Activated CD4-positive, alpha-beta T cell treated with anti-CD3 and anti-CD28 coated beads for 36 hours (primary cell): ENCODE data around the gene PLEKHG1. TPM values are rescaled to one million over a fixed set of nuclear protein-coding genes. Genes with fewer than 3 reads are reported as not detected.
A peak's percentile ranks its signal among the peaks of the same experiment; 100 is the strongest.

Experiments
- ATAC-seq: fragments of 200-7000 bp; cut with Tn5 transposase; one replicate; pipeline ENCODE4 v1.10.0; 2021; ENCODE audit warnings: mild to moderate bottlenecking, moderate library complexity
- CTCF ChIA-PET: fragments of 350-600 bp; sonication (Branson Sonifier 250); formaldehyde crosslinking; loops from one replicate; lab custom pipeline; 2021; ENCODE audit warnings: antibody characterized with exemption; lab: Charles Lee
- POLR2A ChIA-PET: fragments of 350-600 bp; sonication (Branson Sonifier 250); formaldehyde crosslinking; loops from one replicate; lab custom pipeline; 2021; ENCODE audit warnings: antibody characterized with exemption, inconsistent platforms; lab: Charles Lee
- DNase-seq: peaks from one replicate; pipeline ENCODE4 v3.0.0-alpha.2; 2020
- H3K27ac Mint-ChIP-seq: one replicate; pipeline ENCODE4 v1.8.0; 2021; ENCODE audit warnings: mixed read lengths
- H3K27me3 Mint-ChIP-seq: one replicate; pipeline ENCODE4 v1.8.0; 2021; ENCODE audit warnings: mixed read lengths
- H3K36me3 Mint-ChIP-seq: one replicate; pipeline ENCODE4 v1.8.0; 2021; ENCODE audit warnings: low read depth, mixed read lengths
- H3K4me1 Mint-ChIP-seq: one replicate; pipeline ENCODE4 v1.8.0; 2021; ENCODE audit warnings: mixed read lengths
- H3K4me3 Mint-ChIP-seq: one replicate; pipeline ENCODE4 v1.8.0; 2021; ENCODE audit warnings: mild to moderate bottlenecking, moderate library complexity, mixed read lengths
- H3K9me3 Mint-ChIP-seq: one replicate; pipeline ENCODE4 v1.8.0; 2021; ENCODE audit warnings: low read depth, mixed read lengths
- intact Hi-C, 2 experiments: fragments of 100-400 bp; cut with DNase I in 1 of 2; cut with micrococcal nuclease in 1 of 2; formaldehyde crosslinking; loops; one replicate each; pipeline versions ENCODE4 v1.14.2 to v1.15.1; 2022 to 2024; cut with DNase I, micrococcal nuclease
- total RNA-seq, 2 experiments: library from RNA; stranded (reverse); gene quantifications; one replicate each; pipeline ENCODE4 v1.2.3, GENCODE V29; 2021

Gene PLEKHG1
- total RNA-seq, 2 experiments from 2014 or later: 8.2 to 11.6 TPM

- ChIA-PET CTCF (interaction anchor here (1.1 to 1.4 kb wide), 3 partner anchors 11 to 186 kb away, joined by 3 to 7 read pairs (median 3); no protein-coding TSS in a partner anchor), POLR2A (no interaction called here)
- H3K36me3 Mint-ChIP-seq: no peaks in the 10 kb centered on the region
- no peak overlapping the region for H3K4me3 Mint-ChIP-seq
- no peak overlapping the region for H3K27ac Mint-ChIP-seq
- peaks cover 17% of the 10 kb centered on the region for H3K4me1 Mint-ChIP-seq
- H3K9me3 Mint-ChIP-seq: no peaks in the 10 kb centered on the region
- DNase-seq (no peak), ATAC-seq (no peak)
- intact Hi-C loops: no loop called here
- H3K27me3 Mint-ChIP-seq: peaks cover 24% of the 10 kb centered on the region
Measured at GRCh38 chr6:150604467-150604866, 4.8 kb downstream of the PLEKHG1 start.

DNA sequence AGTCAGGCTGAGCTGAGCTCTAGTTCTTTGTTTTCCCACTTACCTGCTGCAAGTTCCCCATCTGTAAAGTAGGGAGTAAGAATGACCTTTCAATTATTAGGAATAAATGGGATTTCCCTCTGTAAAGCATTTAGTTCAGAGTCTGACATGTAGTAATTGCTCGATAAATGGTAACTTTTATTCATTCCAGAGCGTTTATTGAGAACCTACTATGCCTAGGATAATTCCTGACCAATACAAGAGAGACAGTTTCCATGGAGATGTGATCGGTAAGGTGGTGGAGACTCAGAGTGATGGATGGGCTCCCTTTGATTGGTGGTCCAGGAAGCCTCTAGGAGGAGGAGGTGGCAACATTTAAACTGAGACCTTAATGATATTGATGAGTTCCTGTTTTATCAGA is 5.6 kb downstream of the PLEKHG1 start:
- Mint-ChIP-seq H3K4me3 (no peak overlapping the region), H3K27ac (no peak overlapping the region), H3K4me1 (peaks cover 16% of the 10 kb centered on the region), H3K27me3 (peaks cover 24% of the 10 kb centered on the region), H3K9me3 (no peaks in the 10 kb centered on the region), H3K36me3 (no peaks in the 10 kb centered on the region)
- DNase-seq (no peak), ATAC-seq (no peak)
- ChIA-PET CTCF (no interaction called here), POLR2A (no interaction called here)
- intact Hi-C loops: no loop called here

DNA sequence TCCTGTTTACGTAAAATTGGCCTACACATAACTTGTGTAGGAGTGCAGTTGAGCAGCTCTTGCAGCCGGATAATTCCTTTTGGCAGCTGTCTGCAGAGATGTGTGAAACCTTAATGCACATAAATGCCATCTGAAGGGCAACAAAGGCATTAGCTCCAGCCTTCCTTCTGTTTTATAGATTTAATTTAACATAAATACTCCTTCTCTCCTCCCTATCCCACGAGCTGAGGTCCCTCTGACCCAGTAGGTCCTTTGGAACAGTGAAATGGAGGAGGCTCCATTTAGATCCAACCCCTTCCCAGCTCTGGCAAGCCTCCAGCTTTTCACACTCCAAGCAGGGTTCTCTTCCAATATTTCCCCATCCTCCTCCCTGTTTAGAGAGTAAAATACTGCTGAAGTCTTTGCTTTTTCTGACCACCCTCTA is 6.5 kb downstream of the PLEKHG1 start:
- ChIA-PET CTCF (interaction anchor here (0.6 to 1.2 kb wide), 2 partner anchors 215 to 313 kb away, joined by 3 to 5 read pairs; no protein-coding TSS in a partner anchor), POLR2A (no interaction called here)
- intact Hi-C loops: no loop called here
- Mint-ChIP-seq H3K9me3 (no peaks in the 10 kb centered on the region), H3K27ac (no peak overlapping the region), H3K27me3 (peaks cover 24% of the 10 kb centered on the region), H3K4me1 (peaks cover 10% of the 10 kb centered on the region), H3K36me3 (no peaks in the 10 kb centered on the region), H3K4me3 (no peak overlapping the region)
- no peak for ATAC-seq
- DNase-seq: no peak

- Mint-ChIP-seq H3K27ac (no peak overlapping the region), H3K4me3 (no peak overlapping the region), H3K9me3 (no peaks in the 10 kb centered on the region), H3K36me3 (no peaks in the 10 kb centered on the region), H3K4me1 (peaks cover 7% of the 10 kb centered on the region), H3K27me3 (peaks cover 19% of the 10 kb centered on the region)
- ATAC-seq: no peak
- ChIA-PET POLR2A (no interaction called here), CTCF (interaction anchor here (0.6 to 1.2 kb wide), 4 partner anchors 7 to 313 kb away, joined by 3 to 5 read pairs (median 3); partner anchors contain the start of gene PLEKHG1)
- no peak for DNase-seq
- intact Hi-C loops: no loop called here
Measured at GRCh38 chr6:150606647-150607328, 7.1 kb downstream of the PLEKHG1 start.

DNA sequence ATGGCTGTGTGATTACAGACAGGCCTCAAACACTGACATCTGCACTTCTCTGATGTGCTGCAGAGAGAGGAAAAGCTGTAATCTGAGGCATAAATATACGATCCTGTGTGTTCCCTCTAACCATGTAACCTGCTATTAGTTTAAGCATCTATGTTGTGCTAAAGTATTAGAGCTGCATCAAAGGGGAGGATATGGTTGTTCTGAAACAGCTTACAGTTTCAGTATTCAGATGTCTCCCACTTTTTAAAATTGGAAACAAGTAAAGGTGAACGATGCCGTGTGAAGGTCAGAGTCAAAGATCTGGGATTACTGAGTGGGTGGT is 7.6 kb downstream of the PLEKHG1 start:
- Mint-ChIP-seq H3K27me3 (peaks cover 17% of the 10 kb centered on the region), H3K9me3 (no peaks in the 10 kb centered on the region), H3K4me3 (no peak overlapping the region), H3K36me3 (no peaks in the 10 kb centered on the region), H3K27ac (no peak overlapping the region), H3K4me1 (peaks cover 7% of the 10 kb centered on the region)
- POLR2A ChIA-PET: no interaction called here
- DNase-seq (no peak), ATAC-seq (no peak)
- intact Hi-C loops: no loop called here
- CTCF ChIA-PET: interaction anchor here (1.0 to 1.1 kb wide), 2 partner anchors 8 kb away, joined by 3 read pairs; partner anchors contain the start of gene PLEKHG1

GRCh38 chr6:150610584-150610983 is 10.9 kb downstream of the PLEKHG1 start:
- H3K4me3 Mint-ChIP-seq: no peak overlapping the region
- peaks cover 13% of the 10 kb centered on the region for H3K27me3 Mint-ChIP-seq
- intact Hi-C loops: no loop called here
- ATAC-seq (no peak), DNase-seq (no peak)
- ChIA-PET POLR2A (no interaction called here), CTCF (interaction anchor here (0.7 kb wide), 1 partner anchor 10 kb away, joined by 4 read pairs; no protein-coding TSS in a partner anchor)
- peaks cover 7% of the 10 kb centered on the region for H3K4me1 Mint-ChIP-seq
- H3K36me3 Mint-ChIP-seq: no peaks in the 10 kb centered on the region
- no peaks in the 10 kb centered on the region for H3K9me3 Mint-ChIP-seq
- no peak overlapping the region for H3K27ac Mint-ChIP-seq

DNA sequence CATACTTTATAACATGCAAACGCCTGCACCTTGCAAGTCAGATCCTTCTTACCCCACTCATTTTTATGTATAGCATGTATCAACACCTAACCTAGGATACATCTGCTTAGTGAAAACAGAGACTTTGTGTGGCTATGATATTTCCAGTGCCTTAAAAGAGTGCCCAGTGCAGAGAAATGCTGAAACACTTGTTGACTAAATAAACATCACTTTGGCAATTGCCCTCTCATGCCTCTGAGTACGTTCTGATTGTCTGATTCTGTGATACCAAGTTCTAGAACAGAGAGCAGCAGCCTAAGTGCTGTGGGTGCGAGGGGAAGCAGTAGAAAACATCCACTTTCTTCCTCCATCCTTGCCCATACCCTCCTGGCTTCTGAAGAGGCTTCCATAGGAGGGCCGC is 13.6 kb downstream of the PLEKHG1 start:
- H3K36me3 Mint-ChIP-seq: no peaks in the 10 kb centered on the region
- ATAC-seq: no peak
- ChIA-PET POLR2A (no interaction called here), CTCF (no interaction called here)
- H3K27me3 Mint-ChIP-seq: peaks cover 13% of the 10 kb centered on the region
- peaks cover 8% of the 10 kb centered on the region for H3K4me1 Mint-ChIP-seq
- H3K9me3 Mint-ChIP-seq: no peaks in the 10 kb centered on the region
- no peak overlapping the region for H3K4me3 Mint-ChIP-seq
- DNase-seq: no peak
- intact Hi-C loops: no loop called here
- no peak overlapping the region for H3K27ac Mint-ChIP-seq

- POLR2A ChIA-PET: no interaction called here
- intact Hi-C loops: no loop called here
- no peak overlapping the region for H3K4me3 Mint-ChIP-seq
- H3K4me1 Mint-ChIP-seq: peaks cover 9% of the 10 kb centered on the region
- no peak overlapping the region for H3K27ac Mint-ChIP-seq
- CTCF ChIA-PET: interaction anchor here (0.6 to 1.2 kb wide), 6 partner anchors 9 to 545 kb away, joined by 3 to 5 read pairs (median 3); partner anchors contain the start of gene PLEKHG1
- peaks cover 14% of the 10 kb centered on the region for H3K27me3 Mint-ChIP-seq
- H3K36me3 Mint-ChIP-seq: no peaks in the 10 kb centered on the region
- H3K9me3 Mint-ChIP-seq: no peaks in the 10 kb centered on the region
- DNase-seq (no peak), ATAC-seq (peak; percentile 69)
Measured at GRCh38 chr6:150615967-150616366, 16.3 kb downstream of the PLEKHG1 start.

GRCh38 chr6:150616586-150616985 is 16.9 kb downstream of the PLEKHG1 start:
- H3K27me3 Mint-ChIP-seq: peaks cover 14% of the 10 kb centered on the region
- POLR2A ChIA-PET: no interaction called here
- H3K4me1 Mint-ChIP-seq: peaks cover 9% of the 10 kb centered on the region
- CTCF ChIA-PET: interaction anchor here (0.6 to 1.2 kb wide), 4 partner anchors 17 to 546 kb away, joined by 3 to 5 read pairs (median 3); partner anchors contain the start of gene PLEKHG1
- intact Hi-C loops: no loop called here
- no peaks in the 10 kb centered on the region for H3K9me3 Mint-ChIP-seq
- H3K27ac Mint-ChIP-seq: no peak overlapping the region
- ATAC-seq (no peak), DNase-seq (no peak)
- no peaks in the 10 kb centered on the region for H3K36me3 Mint-ChIP-seq
- H3K4me3 Mint-ChIP-seq: no peak overlapping the region

DNA sequence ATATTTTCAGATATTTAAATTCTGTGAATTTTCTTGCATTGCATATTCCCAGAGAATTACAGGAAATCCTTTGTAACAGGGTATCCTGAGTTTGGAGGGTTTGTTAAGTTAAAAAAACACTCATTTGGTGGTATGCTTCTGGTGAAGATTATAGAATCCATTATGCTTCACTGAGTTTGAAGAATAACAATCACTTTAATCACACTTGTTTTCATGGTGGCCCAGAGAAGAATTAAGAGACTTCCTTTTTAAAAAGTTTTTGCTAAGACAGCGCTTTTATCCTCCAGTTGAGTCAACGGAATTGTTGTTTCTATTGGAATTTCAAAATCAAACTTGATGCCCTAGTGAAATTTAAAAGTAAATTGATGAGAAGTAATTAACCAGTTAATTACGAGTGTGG is 17.4 kb downstream of the PLEKHG1 start:
- DNase-seq: no peak
- H3K36me3 Mint-ChIP-seq: no peaks in the 10 kb centered on the region
- H3K4me1 Mint-ChIP-seq: peaks cover 9% of the 10 kb centered on the region
- intact Hi-C loops: no loop called here
- ChIA-PET POLR2A (interaction anchor here (0.9 kb wide), 1 partner anchor 14 kb away, joined by 3 read pairs; no protein-coding TSS in a partner anchor), CTCF (interaction anchor here (1.0 kb wide), 1 partner anchor 18 kb away, joined by 5 read pairs; the partner anchor contains the start of gene PLEKHG1)
- no peaks in the 10 kb centered on the region for H3K9me3 Mint-ChIP-seq
- H3K4me3 Mint-ChIP-seq: no peak overlapping the region
- H3K27me3 Mint-ChIP-seq: peaks cover 14% of the 10 kb centered on the region
- ATAC-seq: no peak
- no peak overlapping the region for H3K27ac Mint-ChIP-seq

- ChIA-PET POLR2A (interaction anchor here (0.9 kb wide), 1 partner anchor 13 kb away, joined by 3 read pairs; no protein-coding TSS in a partner anchor), CTCF (interaction anchor here (1.0 kb wide), 1 partner anchor 19 kb away, joined by 3 read pairs; no protein-coding TSS in a partner anchor)
- Mint-ChIP-seq H3K27me3 (peaks cover 14% of the 10 kb centered on the region), H3K9me3 (no peaks in the 10 kb centered on the region), H3K27ac (no peak overlapping the region), H3K4me1 (peaks cover 14% of the 10 kb centered on the region), H3K4me3 (no peak overlapping the region), H3K36me3 (no peaks in the 10 kb centered on the region)
- intact Hi-C loops: no loop called here
- peak; percentile 38 for ATAC-seq
- DNase-seq: no peak
Measured at GRCh38 chr6:150617496-150618460, 18.1 kb downstream of the PLEKHG1 start.
